Left hindlimb (tissue), 1 donor: Measurements from ENCODE around the gene SEMA4A.

Experiments used
- DNase-seq: peaks from one replicate; pipeline ENCODE4 v3.0.0-alpha.2; 2018

The SEMA4A gene

GRCh38 chr1:156136970-156137483 lies 16.4 kb upstream of the SEMA4A start:
- peak; percentile 42 for DNase-seq

GRCh38 chr1:156138458-156138867 lies 14.9 kb upstream of the SEMA4A start:
- peak; percentile 47 for DNase-seq

- no peak for DNase-seq
Observed at GRCh38 chr1:156140879-156141707, 12.3 kb upstream of the SEMA4A start.

- no peak for DNase-seq
Observed at GRCh38 chr1:156143765-156144489, 9.5 kb upstream of the SEMA4A start.

- DNase-seq: no peak
Observed at GRCh38 chr1:156144742-156145141, 8.6 kb upstream of the SEMA4A start.

- no peak for DNase-seq
Observed at GRCh38 chr1:156145650-156146019, 7.8 kb upstream of the SEMA4A start.

GRCh38 chr1:156146020-156146768 lies 7.2 kb upstream of the SEMA4A start:
- peak; percentile 87 for DNase-seq

GRCh38 chr1:156146769-156147405 lies 6.5 kb upstream of the SEMA4A start:
- no peak for DNase-seq

- no peak for DNase-seq
Observed at GRCh38 chr1:156148216-156148615, 5.2 kb upstream of the SEMA4A start.

GRCh38 chr1:156149374-156150332 lies 3.7 kb upstream of the SEMA4A start:
- DNase-seq: no peak

GRCh38 chr1:156150333-156151011 lies 2.9 kb upstream of the SEMA4A start:
- DNase-seq: no peak

- DNase-seq: no peak
Observed at GRCh38 chr1:156151093-156151688, 2.2 kb upstream of the SEMA4A start.

- no peak for DNase-seq
Observed at GRCh38 chr1:156152628-156153027, 757 bp upstream of the SEMA4A start.

- DNase-seq: no peak
Observed at GRCh38 chr1:156154317-156154749, 948 bp downstream of the SEMA4A start.

GRCh38 chr1:156155756-156156510 lies 2.5 kb downstream of the SEMA4A start:
- DNase-seq: no peak

GRCh38 chr1:156157506-156157905 lies 4.1 kb downstream of the SEMA4A start:
- DNase-seq: no peak

- DNase-seq: no peak
Observed at GRCh38 chr1:156157966-156158365, 4.6 kb downstream of the SEMA4A start.

GRCh38 chr1:156160000-156160742 lies 6.8 kb downstream of the SEMA4A start:
- peak; percentile 54 for DNase-seq

GRCh38 chr1:156160743-156161171 lies 7.4 kb downstream of the SEMA4A start:
- DNase-seq: peak; percentile 94
